ENCODE data around the gene SFMBT1. TPM values are rescaled to one million over a fixed set of nuclear protein-coding genes. Genes with fewer than 3 reads are reported as not detected.

SFMBT1 gene
- total RNA-seq, 1 experiment from 2014 or later: 14.8 TPM

GRCh38 chr3:53039376-53039752 lies 6.5 kb downstream of the SFMBT1 start:
- ATAC-seq: no peak
- Histone ChIP-seq H3K9me2 (ENCODE audit: insufficient read depth) (no peaks in the 10 kb centered on the region), H3K9me3 (ENCODE audit: control insufficient read depth in 1 of 2, insufficient read depth in 1 of 2, low read depth in 1 of 2, low read length in 2 of 2) (no peaks in the 10 kb centered on the region), H3K79me2 (ENCODE audit: insufficient read depth, low read length) (peaks cover 31% of the 10 kb centered on the region), H3K27ac (ENCODE audit: low read depth, low read length) (no peak overlapping the region), H2AFZ (ENCODE audit: low read depth, low read length, poor library complexity, severe bottlenecking) (no peak overlapping the region), H3K4me3 (replicated peaks in 1 of 2; ENCODE audit: low read depth in 1 of 2, low read length in 2 of 2) (no peak overlapping the region), H3K36me3 (ENCODE audit: control insufficient read depth in 1 of 2, insufficient read depth in 2 of 2, low read length in 2 of 2) (no peaks in the 10 kb centered on the region), H3K9ac (ENCODE audit: low read length) (no peak overlapping the region), H4K20me1 (ENCODE audit: insufficient read depth) (no peaks in the 10 kb centered on the region), H3K4me2 (ENCODE audit: low read length) (no peak overlapping the region), H3K4me1 (ENCODE audit: control insufficient read depth in 1 of 2, insufficient read depth in 2 of 2, low read length in 2 of 2) (peaks cover 10 to 13% of the 10 kb centered on the region in 2 experiments), H3K27me3 (ENCODE audit: insufficient read depth, low read length) (no peaks in the 10 kb centered on the region)
- TF ChIP-seq CBX3 (IDR thresholded peaks at IDR 0.05; ENCODE audit: low read depth) (no peak), EZH2phosphoT487 (IDR thresholded peaks at IDR 0.05; ENCODE audit: borderline replicate concordance) (no peak), FOSL1 (IDR thresholded peaks at IDR 0.05; ENCODE audit: low read depth) (no peak), JUND (IDR thresholded peaks at IDR 0.05) (no peak), EZH2 (IDR thresholded peaks at IDR 0.05) (no peak), POLR2AphosphoS5 (IDR thresholded peaks at IDR 0.05; ENCODE audit: low read depth, low read length) (no peak), SP1 (IDR thresholded peaks at IDR 0.05; ENCODE audit: low read depth) (no peak), SIN3A (IDR thresholded peaks at IDR 0.05; ENCODE audit: low read depth) (no peak)
- no TSS peak for BruUV-seq (replicated peaks)
- no peak for DNase-seq (ENCODE audit: low read depth, low spot score)
- ChIA-PET CTCF (no interaction called here), POLR2A (no interaction called here), RAD21 (ENCODE audit: low non-redundant PET in 1 of 2, low total read pairs in 2 of 2, uncharacterized antibody in 2 of 2, unreplicated experiment in 2 of 2) (no interaction called here)
- intact Hi-C loops (cut with micrococcal nuclease): no loop called here

- Histone ChIP-seq H3K27ac (ENCODE audit: low read depth, low read length) (no peak overlapping the region), H3K79me2 (ENCODE audit: insufficient read depth, low read length) (peaks cover 27% of the 10 kb centered on the region), H3K27me3 (ENCODE audit: insufficient read depth, low read length) (no peaks in the 10 kb centered on the region), H3K4me1 (ENCODE audit: control insufficient read depth in 1 of 2, insufficient read depth in 2 of 2, low read length in 2 of 2) (peaks cover 9 to 10% of the 10 kb centered on the region in 2 experiments), H2AFZ (ENCODE audit: low read depth, low read length, poor library complexity, severe bottlenecking) (no peak overlapping the region), H3K36me3 (ENCODE audit: control insufficient read depth in 1 of 2, insufficient read depth in 2 of 2, low read length in 2 of 2) (no peaks in the 10 kb centered on the region), H3K9ac (ENCODE audit: low read length) (no peak overlapping the region), H3K4me3 (replicated peaks in 1 of 2; ENCODE audit: low read depth in 1 of 2, low read length in 2 of 2) (no peak overlapping the region), H3K9me3 (ENCODE audit: control insufficient read depth in 1 of 2, insufficient read depth in 1 of 2, low read depth in 1 of 2, low read length in 2 of 2) (no peaks in the 10 kb centered on the region), H3K4me2 (ENCODE audit: low read length) (no peak overlapping the region), H3K9me2 (ENCODE audit: insufficient read depth) (no peaks in the 10 kb centered on the region), H4K20me1 (ENCODE audit: insufficient read depth) (no peaks in the 10 kb centered on the region)
- ChIA-PET POLR2A (no interaction called here), RAD21 (ENCODE audit: low non-redundant PET in 1 of 2, low total read pairs in 2 of 2, uncharacterized antibody in 2 of 2, unreplicated experiment in 2 of 2) (no interaction called here), CTCF (no interaction called here)
- intact Hi-C loops (cut with micrococcal nuclease): no loop called here
- ATAC-seq: no peak
- DNase-seq (ENCODE audit: low read depth, low spot score): no peak
- no peak for TF ChIP-seq ATF3 (IDR thresholded peaks at IDR 0.05)
- TF ChIP-seq SP1 (IDR thresholded peaks at IDR 0.05; ENCODE audit: low read depth): no peak
- TF ChIP-seq CBX3 (IDR thresholded peaks at IDR 0.05; ENCODE audit: low read depth): no peak
- TF ChIP-seq POLR2A (IDR thresholded peaks at IDR 0.05; ENCODE audit: borderline replicate concordance, extremely low read depth, insufficient read depth, insufficient read length): no peak
- no TSS peak for BruUV-seq (replicated peaks)
Measured at GRCh38 chr3:53038679-53039375, 7.0 kb downstream of the SFMBT1 start.
